ENCODE results near the gene FUT7.

FUT7 gene

DNA sequence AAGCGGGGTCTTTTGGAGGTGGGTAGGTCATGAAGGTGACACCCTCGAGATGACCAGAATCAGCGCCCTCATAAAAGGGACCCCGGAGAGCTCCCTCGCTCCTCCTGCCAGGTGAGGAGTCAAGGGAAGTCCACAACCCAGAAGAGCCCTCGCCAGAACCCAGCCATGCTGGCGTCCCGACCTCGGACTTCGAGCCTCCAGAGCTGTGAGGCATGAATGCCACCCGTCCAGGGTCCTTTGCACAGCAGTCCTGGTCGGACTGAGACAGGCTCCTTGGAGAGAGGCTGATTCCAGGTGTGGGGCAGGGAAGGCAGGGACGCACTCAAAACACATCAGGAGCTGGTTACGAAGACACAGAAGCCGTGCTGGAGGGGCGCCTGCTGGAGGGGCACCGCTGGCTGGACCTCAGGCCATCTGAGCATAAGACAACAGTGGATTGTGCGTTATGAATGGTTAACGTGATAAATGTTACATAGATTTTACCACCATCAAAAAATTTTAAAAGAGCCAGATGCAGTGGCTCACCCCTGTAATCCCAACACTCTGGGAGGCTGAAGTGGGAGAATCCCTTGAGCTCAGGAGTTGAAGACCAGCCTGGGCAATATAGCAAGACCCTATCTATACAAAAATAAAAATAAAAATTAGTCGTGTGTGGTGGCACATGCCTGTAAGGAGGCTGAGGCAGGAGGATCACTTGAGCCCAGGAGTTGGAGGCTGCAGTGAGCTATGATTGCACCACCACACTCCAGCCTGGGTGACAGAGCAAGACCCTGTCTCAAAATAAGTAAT, 29.8 kb downstream of the FUT7 start:
- DNase-seq (ENCODE audit: low read depth), result no peak

- no peak for DNase-seq (ENCODE audit: low read depth)
Measured at GRCh38 chr9:137000177-137000930, 31.5 kb downstream of the FUT7 start.

GRCh38 chr9:136997830-136998234, 34.1 kb downstream of the FUT7 start:
- DNase-seq (ENCODE audit: low read depth), result no peak

- DNase-seq (ENCODE audit: low read depth), result no peak
Measured at GRCh38 chr9:136997371-136997770, 34.5 kb downstream of the FUT7 start.

GRCh38 chr9:136996361-136997292, 35.3 kb downstream of the FUT7 start, which contains the start of gene CLIC3:
CLIC3 (minus strand) TSS chr9:136996568; CDS start chr9:136996543, 25 bp downstream.
- no peak for DNase-seq (ENCODE audit: low read depth)

DNA sequence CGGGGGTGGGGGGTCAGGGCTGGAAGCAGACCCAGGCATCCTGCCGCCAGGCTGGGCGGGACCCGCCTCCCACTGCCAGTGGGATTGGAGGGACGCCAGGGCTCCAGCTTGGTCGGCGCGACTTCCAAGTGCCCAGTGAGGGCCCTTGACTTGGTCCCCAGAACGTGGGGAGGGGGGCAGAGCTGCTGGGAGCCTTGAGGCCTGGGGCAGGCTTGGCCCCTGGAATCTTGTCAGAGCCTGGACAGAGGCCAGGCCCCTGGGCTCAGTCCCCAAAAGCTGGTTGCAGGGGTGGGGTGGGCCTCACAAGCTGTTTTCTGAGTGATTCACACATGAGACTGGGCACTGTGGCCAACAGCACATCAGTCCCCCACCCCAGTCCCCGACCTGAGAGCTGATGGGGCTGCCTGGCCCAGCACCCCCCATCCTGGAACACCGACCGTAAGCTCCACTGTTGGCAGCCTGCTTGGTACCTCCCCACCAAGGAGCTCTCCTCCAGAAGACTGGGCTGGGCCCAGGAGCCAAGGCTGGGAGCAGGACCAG, 36.0 kb downstream of the FUT7 start:
- no peak for DNase-seq (ENCODE audit: low read depth)

- DNase-seq (ENCODE audit: low read depth), result no peak
Measured at GRCh38 chr9:136995362-136995761, 36.5 kb downstream of the FUT7 start.

DNA sequence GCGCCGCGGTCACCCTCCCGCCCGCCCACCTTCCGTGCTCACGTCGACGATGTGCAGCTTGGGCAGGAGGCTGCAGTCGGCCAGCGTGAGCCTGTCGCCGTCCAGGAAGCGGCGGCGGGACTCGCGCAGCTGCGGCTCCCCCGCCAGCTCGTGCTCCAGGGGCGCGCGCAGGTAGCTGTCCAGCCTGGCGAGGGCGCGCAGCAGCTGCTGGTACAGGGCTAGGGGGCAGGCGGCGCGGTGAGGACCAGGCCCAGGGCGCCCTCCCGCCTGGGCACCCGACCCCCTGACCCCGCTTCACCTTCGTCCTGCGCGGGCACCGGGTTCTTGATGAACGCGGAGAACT, 37.0 kb downstream of the FUT7 start:
- DNase-seq (ENCODE audit: low read depth), result no peak

GRCh38 chr9:136994180-136994887, 37.6 kb downstream of the FUT7 start:
- DNase-seq (ENCODE audit: low read depth), result no peak

DNA sequence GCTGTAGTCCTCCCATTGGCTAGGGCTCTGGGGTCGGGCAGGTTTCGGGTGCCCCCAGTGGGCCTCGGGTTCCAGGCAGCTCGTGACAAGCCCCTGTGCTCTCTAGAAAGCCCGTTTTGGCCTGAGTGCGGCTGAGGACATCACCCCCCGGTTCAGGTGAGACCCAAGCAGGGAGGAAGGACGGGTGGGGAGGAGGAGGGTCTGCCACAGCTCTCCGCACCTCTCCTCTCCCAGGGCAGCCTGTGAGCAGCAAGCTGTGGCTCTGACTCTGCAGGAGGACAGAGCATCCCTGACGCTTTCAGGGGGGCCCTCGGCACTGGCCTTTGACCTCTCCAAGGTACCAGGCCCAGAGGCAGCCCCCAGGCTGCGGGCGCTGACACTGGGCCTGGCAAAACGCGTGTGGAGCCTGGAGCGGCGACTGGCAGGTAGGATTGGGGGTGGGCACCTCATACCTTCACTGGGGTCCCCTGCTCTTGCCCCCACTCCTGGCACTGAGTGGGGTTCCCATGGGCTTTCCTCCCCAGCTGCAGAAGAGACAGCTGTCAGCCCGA, 39.0 kb downstream of the FUT7 start:
- no peak for DNase-seq (ENCODE audit: low read depth)

DNA sequence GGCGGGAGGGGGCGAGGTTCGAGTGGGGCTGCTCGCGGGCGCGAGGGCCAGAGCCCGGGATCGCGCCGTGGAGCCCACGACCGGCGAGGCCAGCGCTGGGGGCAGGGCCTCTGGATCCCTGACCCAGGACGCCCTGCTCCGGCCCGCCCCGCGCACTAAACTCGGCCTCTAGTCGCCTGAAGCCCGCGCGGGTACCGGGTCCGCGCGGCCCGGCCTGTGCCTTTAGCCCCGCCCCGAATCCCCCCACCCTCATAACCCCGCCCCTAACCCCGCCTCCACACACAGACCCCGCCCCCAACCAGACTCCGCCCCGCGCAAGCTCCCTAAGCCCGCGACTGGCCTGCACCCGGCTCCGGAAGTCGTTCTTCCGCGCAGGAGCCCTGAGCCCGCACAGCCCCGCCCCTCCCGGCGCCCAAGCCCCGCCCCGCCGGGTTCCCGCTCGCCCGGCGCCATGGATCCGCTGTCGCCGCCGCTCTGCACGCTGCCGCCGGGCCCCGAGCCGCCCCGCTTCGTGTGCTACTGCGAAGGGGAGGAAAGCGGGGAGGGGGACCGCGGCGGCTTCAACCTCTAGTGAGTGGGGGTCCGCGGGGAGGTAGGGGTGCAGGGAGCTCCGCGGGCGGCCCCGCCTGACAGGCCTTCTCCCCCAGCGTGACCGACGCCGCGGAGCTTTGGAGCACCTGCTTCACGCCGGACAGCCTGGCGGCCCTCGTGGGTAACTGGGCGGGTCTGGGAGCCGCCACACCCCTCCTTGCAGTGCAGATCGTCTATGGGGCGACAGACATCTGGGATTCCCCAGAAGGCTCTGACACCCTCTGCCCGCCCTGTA, 39.7 kb downstream of the FUT7 start, which contains the start of gene PAXX:
TSS of gene PAXX (plus strand) at position 430 of the 826 bp plus-strand sequence. CDS start at position 452, 22 bp downstream.
- DNase-seq (ENCODE audit: low read depth), result peak; percentile 90

- no peak for DNase-seq (ENCODE audit: low read depth)
Measured at GRCh38 chr9:136990242-136990911, 41.5 kb downstream of the FUT7 start.

DNA sequence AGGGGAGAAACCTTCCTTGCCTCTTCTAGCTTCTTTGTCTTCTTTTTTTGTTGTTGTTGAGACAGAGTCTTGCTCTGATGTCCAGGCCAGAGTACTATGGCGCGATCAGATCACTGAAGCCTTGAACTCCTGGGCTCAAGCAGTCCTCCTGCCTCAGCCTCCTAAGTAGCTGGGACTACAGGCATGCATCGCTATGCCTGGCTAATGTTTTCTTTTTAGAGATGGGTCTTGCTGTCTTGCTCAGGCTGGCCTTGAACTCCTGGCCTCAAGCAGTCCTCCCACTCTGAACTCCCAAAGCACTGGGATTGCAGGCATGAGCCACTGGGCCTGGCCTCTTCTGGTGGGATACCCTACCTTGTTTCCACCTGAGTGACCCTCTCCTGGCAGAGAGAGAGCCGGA, 43.0 kb downstream of the FUT7 start:
- no peak for DNase-seq (ENCODE audit: low read depth)

GRCh38 chr9:136985853-136986252, 46.0 kb downstream of the FUT7 start:
- DNase-seq (ENCODE audit: low read depth), result no peak

DNA sequence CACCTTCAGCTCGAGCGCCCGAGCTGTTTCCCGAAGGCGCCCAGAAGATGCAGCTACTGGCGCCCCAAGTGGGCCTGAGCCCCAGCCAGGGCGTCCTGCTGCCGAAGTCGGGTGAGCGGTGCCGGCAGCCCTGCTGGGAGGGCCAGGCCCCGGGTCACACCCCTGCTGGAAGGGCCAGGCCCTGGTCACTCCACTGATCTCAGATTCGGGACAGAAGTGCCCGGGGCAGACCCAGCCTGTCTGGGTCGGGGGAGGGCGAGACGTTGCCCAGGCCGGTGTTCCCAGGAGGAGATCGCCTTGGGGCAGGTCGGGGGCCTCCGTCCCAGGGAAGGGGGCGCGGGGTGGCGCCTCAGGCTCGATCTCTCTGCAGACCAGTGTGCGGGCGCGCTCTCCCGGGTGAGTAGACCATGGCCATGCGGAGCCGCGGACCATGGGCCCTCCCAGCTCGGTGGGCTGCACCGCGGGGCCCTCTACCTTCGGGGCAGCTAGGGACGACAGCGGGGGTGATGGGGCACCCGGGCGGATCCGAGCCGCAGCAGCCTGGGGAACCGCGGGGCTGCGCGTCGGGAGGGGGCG, 46.8 kb downstream of the FUT7 start:
- no peak for DNase-seq (ENCODE audit: low read depth)

DNA sequence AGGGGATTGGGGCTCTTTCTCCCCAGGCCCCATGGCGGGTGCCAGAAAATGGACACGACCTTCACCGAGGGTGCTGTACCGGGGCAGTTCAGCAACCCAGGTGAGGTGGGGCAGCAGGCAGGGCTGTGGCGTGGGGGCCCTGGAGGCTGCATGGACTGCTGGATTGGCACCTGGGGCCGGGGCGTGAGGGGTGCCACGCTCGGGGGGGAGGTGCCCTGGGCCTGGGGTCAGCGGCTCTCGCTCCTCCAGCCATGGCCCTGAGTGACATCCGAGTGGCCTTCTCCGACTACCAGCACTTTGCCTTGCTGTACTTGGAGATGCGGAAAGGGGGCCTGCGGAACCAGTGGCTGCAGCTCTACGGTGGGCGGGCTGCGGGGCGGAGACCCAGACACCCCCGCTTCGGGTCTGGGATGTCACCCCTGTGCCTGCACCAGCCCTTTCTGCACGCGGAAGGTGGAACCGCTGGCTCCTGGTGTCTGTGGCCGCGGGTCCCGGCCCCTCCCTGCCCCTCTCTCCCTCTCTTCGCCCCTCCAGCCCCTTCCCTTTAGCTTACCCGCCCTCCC, 47.3 kb downstream of the FUT7 start:
- no peak for DNase-seq (ENCODE audit: low read depth)

GRCh38 chr9:136983656-136984314, 48.1 kb downstream of the FUT7 start:
- DNase-seq (ENCODE audit: low read depth), result no peak

GRCh38 chr9:136983167-136983566, 48.7 kb downstream of the FUT7 start:
- no peak for DNase-seq (ENCODE audit: low read depth)
